Activated CD4-positive, CD25-positive, alpha-beta regulatory T cell treated with anti-CD3 and anti-CD28 coated beads, Interleukin-2, amount 50 U/mL, for 24 hours (primary cell): ENCODE results near the gene IGSF6.
A peak's percentile ranks its signal among the peaks of the same experiment; 100 is the strongest.
"Not testable (repeated sequence)": the region's sequence is repeated elsewhere in the genome, so short reads cannot be mapped to it uniquely, and the experiment has no call there.

ENCODE experiments used
- ATAC-seq, 2 donors: fragments of 150-1000 bp; cut with Tn5 transposase; one replicate each; pipeline ENCODE4 v1.10.0; 2021; ENCODE audit warnings: mild to moderate bottlenecking in 1 of 2, moderate library complexity in 1 of 2

IGSF6 gene

GRCh38 chr16:21652453-21652852 lies at the start of gene IGSF6:
IGSF6 (minus strand) TSS chr16:21652608; CDS start chr16:21652598, 10 bp downstream.
- ATAC-seq = no peak

- no peak for ATAC-seq
Measured at GRCh38 chr16:21701271-21701670, 48.9 kb upstream of the IGSF6 start.

GRCh38 chr16:21698169-21699032 lies 46.0 kb upstream of the IGSF6 start:
- no peak for ATAC-seq

GRCh38 chr16:21697032-21697431 lies 44.6 kb upstream of the IGSF6 start:
- ATAC-seq = no peak

GRCh38 chr16:21694609-21695008 lies 42.2 kb upstream of the IGSF6 start:
- no peak for ATAC-seq

- not testable (repeated sequence) for ATAC-seq
Measured at GRCh38 chr16:21690967-21691366, 38.6 kb upstream of the IGSF6 start.

- ATAC-seq = no peak
Measured at GRCh38 chr16:21689107-21689506, 36.7 kb upstream of the IGSF6 start.

- no peak for ATAC-seq
Measured at GRCh38 chr16:21685034-21685455, 32.6 kb upstream of the IGSF6 start.

- ATAC-seq = no peak
Measured at GRCh38 chr16:21684199-21684598, 31.8 kb upstream of the IGSF6 start.

GRCh38 chr16:21683184-21683583 lies 30.8 kb upstream of the IGSF6 start:
- no peak for ATAC-seq

- ATAC-seq = not testable (repeated sequence)
Measured at GRCh38 chr16:21680714-21681113, 28.3 kb upstream of the IGSF6 start.

GRCh38 chr16:21674456-21674855 lies 22.0 kb upstream of the IGSF6 start:
- ATAC-seq = not testable (repeated sequence)

GRCh38 chr16:21673469-21673868 lies 21.1 kb upstream of the IGSF6 start:
- no peak for ATAC-seq

GRCh38 chr16:21667575-21667974 lies 15.2 kb upstream of the IGSF6 start:
- ATAC-seq = no peak

GRCh38 chr16:21666772-21667171 lies 14.4 kb upstream of the IGSF6 start:
- ATAC-seq = no peak

- ATAC-seq = no peak
Measured at GRCh38 chr16:21664801-21665492, 12.5 kb upstream of the IGSF6 start.

- peak; percentile 46 to 77 for ATAC-seq
Measured at GRCh38 chr16:21663889-21664647, 11.7 kb upstream of the IGSF6 start, which contains the start of gene OTOA. OTOA (plus strand) TSS chr16:21663968; CDS start chr16:21678515, 14,547 bp downstream.

GRCh38 chr16:21659124-21659523 lies 6.7 kb upstream of the IGSF6 start:
- ATAC-seq = no peak

GRCh38 chr16:21656795-21657768 lies 4.7 kb upstream of the IGSF6 start:
- peak; percentile 36 to 44 for ATAC-seq

- no peak for ATAC-seq
Measured at GRCh38 chr16:21654881-21655280, 2.5 kb upstream of the IGSF6 start.

- no peak for ATAC-seq
Measured at GRCh38 chr16:21654466-21654865, 2.1 kb upstream of the IGSF6 start.

GRCh38 chr16:21653571-21653970 lies 1.2 kb upstream of the IGSF6 start:
- ATAC-seq = no peak
